H9 (cell line): ENCODE measurements around the gene UPB1. TPM values are rescaled to one million over a fixed set of nuclear protein-coding genes. Genes with fewer than 3 reads are reported as not detected.

ENCODE experiments used
- DNase-seq: peaks from one replicate; pipeline ENCODE4 v3.0.0-alpha.2; 2017
- H2AFZ ChIP-seq: one replicate; pipeline ENCODE4 v1.6.1; 2013; ENCODE audit warnings: mild to moderate bottlenecking, low read length, control low read depth, moderate library complexity
- H2AK5ac ChIP-seq: 2 replicates; pipeline ENCODE4 v1.6.1; 2013; ENCODE audit warnings: low read length, control low read depth, mixed read lengths; ENCODE audit not compliant: insufficient read length
- H2BK120ac ChIP-seq: one replicate; pipeline ENCODE4 v1.6.1; 2013; ENCODE audit warnings: low read depth, mild to moderate bottlenecking, low read length, control low read depth, inconsistent platforms; ENCODE audit not compliant: poor library complexity, severe bottlenecking
- H2BK12ac ChIP-seq: 2 replicates; pipeline ENCODE4 v1.6.1; 2013; ENCODE audit warnings: low read length, control low read depth, mixed read lengths, low read depth; ENCODE audit not compliant: insufficient read length
- H2BK15ac ChIP-seq: 2 replicates; pipeline ENCODE4 v1.6.1; 2013; ENCODE audit warnings: low read depth, low read length, control low read depth
- H2BK20ac ChIP-seq: one replicate; pipeline ENCODE4 v1.6.1; 2013; ENCODE audit warnings: low read depth, mild to moderate bottlenecking, low read length, control low read depth, inconsistent platforms; ENCODE audit not compliant: poor library complexity, severe bottlenecking
- H2BK5ac ChIP-seq: 2 replicates; pipeline ENCODE4 v1.6.1; 2013; ENCODE audit warnings: low read length, control low read depth, mixed read lengths; ENCODE audit not compliant: insufficient read length
- H3K14ac ChIP-seq: 2 replicates; pipeline ENCODE4 v1.6.1; 2013; ENCODE audit warnings: low read length, control low read depth; ENCODE audit not compliant: insufficient read depth
- H3K18ac ChIP-seq: 2 replicates; pipeline ENCODE4 v1.6.1; 2013; ENCODE audit warnings: low read depth, mild to moderate bottlenecking, mixed read lengths, low read length, control low read depth; ENCODE audit not compliant: insufficient read length
- H3K23ac ChIP-seq: 2 replicates; pipeline ENCODE4 v1.6.1; 2013; ENCODE audit warnings: low read length, control low read depth, mixed read lengths, low read depth; ENCODE audit not compliant: insufficient read length
- H3K23me2 ChIP-seq: 2 replicates; pipeline ENCODE4 v1.6.1; 2013; ENCODE audit warnings: low read depth, mild to moderate bottlenecking, mixed read lengths, low read length, control low read depth; ENCODE audit not compliant: insufficient read length, poor library complexity, severe bottlenecking
- H3K27ac ChIP-seq: 2 replicates; pipeline ENCODE4 v1.5.1; 2013; ENCODE audit warnings: low read length, control low read depth, mixed read lengths, low read depth; ENCODE audit not compliant: insufficient read length
- H3K27me3 ChIP-seq: 2 replicates; pipeline ENCODE4 v1.6.1; 2013; ENCODE audit warnings: low read length, control low read depth, inconsistent platforms; ENCODE audit not compliant: insufficient read depth
- H3K4ac ChIP-seq: 2 replicates; pipeline ENCODE4 v1.6.1; 2013; ENCODE audit warnings: low read depth, mild to moderate bottlenecking, control low read depth, inconsistent platforms, low read length, moderate library complexity
- H3K4me1 ChIP-seq: 2 replicates; pipeline ENCODE4 v1.6.1; 2013; ENCODE audit warnings: low read length, control low read depth, inconsistent platforms; ENCODE audit not compliant: insufficient read depth
- H3K4me2 ChIP-seq: 2 replicates; pipeline ENCODE4 v1.6.1; 2013; ENCODE audit warnings: low read length, control low read depth, mixed read lengths; ENCODE audit not compliant: insufficient read length, insufficient read depth
- H3K56ac ChIP-seq: 2 replicates; pipeline ENCODE4 v1.6.1; 2013; ENCODE audit warnings: low read depth, mild to moderate bottlenecking, mixed read lengths, low read length, control low read depth; ENCODE audit not compliant: insufficient read length
- H3K79me1 ChIP-seq: 2 replicates; pipeline ENCODE4 v1.6.1; 2013; ENCODE audit warnings: low read depth, mild to moderate bottlenecking, moderate library complexity, low read length, control low read depth, inconsistent platforms; ENCODE audit not compliant: insufficient read depth, poor library complexity, severe bottlenecking
- H3K79me2 ChIP-seq: 2 replicates; pipeline ENCODE4 v1.6.1; 2013; ENCODE audit warnings: low read length, control low read depth, inconsistent platforms; ENCODE audit not compliant: insufficient read depth
- H3K9ac ChIP-seq: 2 replicates; pipeline ENCODE4 v1.6.1; 2013; ENCODE audit warnings: low read length, control low read depth, mixed read lengths; ENCODE audit not compliant: insufficient read length; ENCODE audit errors: extremely low read depth
- H3K9me3 ChIP-seq: one replicate; pipeline ENCODE4 v1.6.1; 2013; ENCODE audit warnings: low read depth, low read length, inconsistent platforms; ENCODE audit not compliant: control insufficient read depth
- H3T11ph ChIP-seq: one replicate; pipeline ENCODE4 v1.6.1; 2013; ENCODE audit warnings: mild to moderate bottlenecking, low read length, control low read depth, inconsistent platforms
- H4K20me1 ChIP-seq: one replicate; pipeline ENCODE4 v1.6.1; 2013; ENCODE audit not compliant: control insufficient read depth, insufficient read length, insufficient read depth
- H4K5ac ChIP-seq: 2 replicates; pipeline ENCODE4 v1.6.1; 2013; ENCODE audit warnings: low read depth, mild to moderate bottlenecking, mixed read lengths, low read length, control low read depth; ENCODE audit not compliant: insufficient read length
- H4K8ac ChIP-seq: replicated peaks from 2 replicates; pipeline ENCODE4 v1.6.1; 2013; ENCODE audit warnings: low read length, control low read depth, mixed read lengths, low read depth; ENCODE audit not compliant: insufficient read length
- H4K91ac ChIP-seq: 2 replicates; pipeline ENCODE4 v1.6.1; 2013; ENCODE audit warnings: low read depth, mild to moderate bottlenecking, moderate library complexity, mixed read lengths, low read length, control low read depth; ENCODE audit not compliant: insufficient read length
- H3K27ac Mint-ChIP-seq, 3 experiments: 2 replicates in 2 of 3; 3 replicates in 1 of 3; pipeline ENCODE4 v1.8.0; 2020 to 2021; ENCODE audit warnings: mixed read lengths in 3 of 3, mild to moderate bottlenecking in 1 of 3, moderate library complexity in 1 of 3
- H3K27me3 Mint-ChIP-seq: 2 replicates; pipeline ENCODE4 v1.8.0; 2021; ENCODE audit warnings: low read depth, mild to moderate bottlenecking, moderate library complexity, mixed read lengths
- H3K36me3 Mint-ChIP-seq, 3 experiments: 2 replicates in 2 of 3; 3 replicates in 1 of 3; pipeline ENCODE4 v1.8.0; 2020 to 2021; ENCODE audit warnings: low read depth in 3 of 3, mixed read lengths in 3 of 3; ENCODE audit not compliant: insufficient read depth in 1 of 3
- H3K4me1 Mint-ChIP-seq, 2 experiments: 2 replicates each; pipeline ENCODE4 v1.8.0; 2020; ENCODE audit warnings: mixed read lengths in 2 of 2
- H3K4me3 Mint-ChIP-seq, 2 experiments: 2 replicates in 1 of 2; 3 replicates in 1 of 2; pipeline ENCODE4 v1.8.0; 2020 to 2021; ENCODE audit warnings: mild to moderate bottlenecking in 2 of 2, mixed read lengths in 2 of 2, moderate library complexity in 1 of 2
- H3K9me3 Mint-ChIP-seq, 2 experiments: 2 replicates in 1 of 2; 3 replicates in 1 of 2; pipeline ENCODE4 v1.8.0; 2020; ENCODE audit warnings: mild to moderate bottlenecking in 2 of 2, mixed read lengths in 2 of 2, moderate library complexity in 1 of 2
- CTCF ChIP-seq: fragments of 200-600 bp; sonication (generic); conservative IDR thresholded peaks from 3 replicates; pipeline ENCODE4 v1.8.0; 2021; ENCODE audit warnings: antibody characterized with exemption, mild to moderate bottlenecking
- WGBS: extraction: QIAGEN DNeasy Blood & Tissue Kit; methylation state at CpG from one replicate; pipeline ENCODE4 v1.1.7; 2013; ENCODE audit warnings: missing lambda C conversion rate, low lambda C conversion rate, mixed read lengths; ENCODE audit not compliant: insufficient read length; ENCODE audit errors: extremely low coverage; 5-methylcytosine and 5-hydroxymethylcytosine counted together
- total RNA-seq: library from RNA; stranded (reverse); gene quantifications from 2 replicates; pipeline ENCODE4 v1.2.1, GENCODE V29; 2021

Gene UPB1
- total RNA-seq, 1 experiment from 2014 or later, result not detected

DNA sequence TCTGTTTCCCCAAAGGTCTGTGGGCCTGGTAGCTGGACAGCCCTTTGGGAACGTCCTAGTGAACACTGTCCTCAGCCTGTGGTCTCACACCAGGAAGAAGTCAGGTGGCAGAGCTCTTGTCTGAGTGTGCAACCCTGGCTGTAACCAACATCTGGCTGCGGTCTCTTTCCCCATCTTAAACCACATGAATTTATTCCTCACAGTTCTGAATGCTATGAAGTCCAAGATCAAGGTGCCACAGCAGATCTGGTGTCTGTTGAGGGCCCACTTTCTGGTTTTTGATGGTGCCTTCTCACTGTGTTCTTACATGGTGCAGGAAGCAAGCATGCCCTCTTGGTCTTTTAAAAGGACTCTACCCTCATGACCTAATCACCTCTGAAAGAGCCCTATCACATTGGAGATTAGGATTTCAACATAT lies 2.7 kb downstream of the UPB1 start:
- H2AK5ac ChIP-seq, result no peak overlapping the region
- peaks cover 0 to 6% of the 10 kb centered on the region in 2 experiments; a peak in 2 of 5 replicates for H3K9me3 Mint-ChIP-seq
- no peak overlapping the region for H3K27ac Mint-ChIP-seq
- H3K23ac ChIP-seq, result no peak overlapping the region
- H2BK12ac ChIP-seq, result no peak overlapping the region
- no peak overlapping the region for H3K14ac ChIP-seq
- H3K4me1 Mint-ChIP-seq, result peaks cover 19 to 28% of the 10 kb centered on the region in 2 experiments
- WGBS, result no CpG with 5 or more reads among the region's 2 CpGs
- no peak overlapping the region for H3T11ph ChIP-seq
- H3K36me3 Mint-ChIP-seq, result 0 out of 7 replicates have a peak, but pooled peaks cover 0 to 4% (median 0%) of the 10 kb centered on the region in 3 experiments
- TF ChIP-seq CTCF, result no peak
- no peaks in the 10 kb centered on the region for H3K4me1 ChIP-seq
- H4K20me1 ChIP-seq, result no peaks in the 10 kb centered on the region
- no peak overlapping the region for H2BK20ac ChIP-seq
- no peak overlapping the region for H4K91ac ChIP-seq
- no peak overlapping the region for H3K18ac ChIP-seq
- no peaks in the 10 kb centered on the region for H3K79me2 ChIP-seq
- H3K4me2 ChIP-seq, result no peak overlapping the region
- H3K56ac ChIP-seq, result no peak overlapping the region
- H2AFZ ChIP-seq, result no peak overlapping the region
- H2BK120ac ChIP-seq, result no peak overlapping the region
- H3K23me2 ChIP-seq, result peaks cover 7% of the 10 kb centered on the region
- no peak overlapping the region for H3K4me3 Mint-ChIP-seq
- no peak overlapping the region for H4K5ac ChIP-seq
- no peak overlapping the region for H2BK5ac ChIP-seq
- no peak overlapping the region for H3K27ac ChIP-seq
- peaks cover 27% of the 10 kb centered on the region; the same call in 1 of the 2 replicates for H3K27me3 ChIP-seq
- H3K79me1 ChIP-seq, result no peaks in the 10 kb centered on the region
- no peaks in the 10 kb centered on the region for H3K9me3 ChIP-seq
- peaks cover 64% of the 10 kb centered on the region for H3K27me3 Mint-ChIP-seq
- H3K4ac ChIP-seq, result no peak overlapping the region
- H4K8ac ChIP-seq, result no peak overlapping the region
- DNase-seq, result no peak
- no peak overlapping the region for H2BK15ac ChIP-seq
- no peak overlapping the region for H3K9ac ChIP-seq
